Stimulated activated naive CD8-positive, alpha-beta T cell treated with anti-CD3 and anti-CD28 coated beads, Interleukin-15, Interleukin-2, amounts not matched to agents 100 ng/mL and 50 ng/mL, for 24 hours (primary cell): Measurements from ENCODE around the gene CNNM3.

Experiments used
- H3K27ac Mint-ChIP-seq: one replicate; pipeline ENCODE4 v1.8.0; 2021; ENCODE audit warnings: mild to moderate bottlenecking, mixed read lengths
- H3K27me3 Mint-ChIP-seq: one replicate; pipeline ENCODE4 v1.8.0; 2021; ENCODE audit warnings: mixed read lengths
- H3K36me3 Mint-ChIP-seq: one replicate; pipeline ENCODE4 v1.8.0; 2021; ENCODE audit warnings: low read depth, mixed read lengths
- H3K4me1 Mint-ChIP-seq: one replicate; pipeline ENCODE4 v1.8.0; 2021; ENCODE audit warnings: low read depth, mixed read lengths
- H3K4me3 Mint-ChIP-seq: one replicate; pipeline ENCODE4 v1.8.0; 2021; ENCODE audit warnings: mild to moderate bottlenecking, mixed read lengths
- H3K9me3 Mint-ChIP-seq: one replicate; pipeline ENCODE4 v1.8.0; 2021; ENCODE audit warnings: mixed read lengths

CNNM3 gene

DNA sequence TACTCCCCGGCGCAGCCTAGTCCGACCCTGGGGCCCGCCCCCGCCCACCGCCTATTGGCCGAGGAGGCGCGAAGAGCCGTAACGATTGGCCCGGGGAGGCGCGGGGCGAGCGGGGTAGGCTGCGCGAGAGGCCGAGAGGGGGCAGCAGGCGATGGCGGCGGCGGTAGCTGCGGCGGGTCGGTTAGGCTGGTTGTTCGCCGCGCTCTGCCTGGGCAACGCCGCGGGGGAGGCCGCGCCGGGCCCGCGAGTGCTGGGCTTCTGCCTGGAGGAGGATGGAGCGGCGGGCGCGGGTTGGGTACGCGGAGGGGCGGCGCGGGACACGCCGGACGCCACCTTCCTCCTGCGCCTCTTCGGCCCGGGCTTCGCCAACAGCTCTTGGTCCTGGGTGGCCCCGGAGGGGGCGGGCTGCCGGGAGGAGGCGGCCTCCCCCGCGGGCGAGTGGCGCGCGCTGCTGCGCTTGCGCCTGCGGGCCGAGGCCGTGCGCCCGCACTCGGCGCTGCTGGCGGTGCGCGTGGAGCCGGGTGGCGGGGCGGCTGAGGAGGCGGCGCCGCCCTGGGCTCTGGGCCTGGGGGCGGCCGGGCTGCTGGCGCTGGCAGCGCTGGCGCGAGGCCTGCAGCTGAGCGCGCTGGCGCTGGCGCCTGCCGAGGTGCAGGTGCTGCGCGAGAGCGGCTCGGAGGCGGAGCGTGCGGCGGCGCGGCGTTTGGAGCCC lies at the start of gene CNNM3:
Gene CNNM3 (plus strand): TSS at position 142 of the 709 bp plus-strand sequence. CDS start 10 bp downstream, at position 152.
- H3K27ac Mint-ChIP-seq: peak within 1 kb of the TSS; percentile 55
- H3K9me3 Mint-ChIP-seq: no peaks in the 10 kb centered on the region
- H3K4me3 Mint-ChIP-seq: peak within 1 kb of the TSS; percentile 86
- no peaks in the 10 kb centered on the region for H3K27me3 Mint-ChIP-seq
- peaks cover 19% of the 10 kb centered on the region for H3K36me3 Mint-ChIP-seq
- H3K4me1 Mint-ChIP-seq: peaks cover 51% of the 10 kb centered on the region

DNA sequence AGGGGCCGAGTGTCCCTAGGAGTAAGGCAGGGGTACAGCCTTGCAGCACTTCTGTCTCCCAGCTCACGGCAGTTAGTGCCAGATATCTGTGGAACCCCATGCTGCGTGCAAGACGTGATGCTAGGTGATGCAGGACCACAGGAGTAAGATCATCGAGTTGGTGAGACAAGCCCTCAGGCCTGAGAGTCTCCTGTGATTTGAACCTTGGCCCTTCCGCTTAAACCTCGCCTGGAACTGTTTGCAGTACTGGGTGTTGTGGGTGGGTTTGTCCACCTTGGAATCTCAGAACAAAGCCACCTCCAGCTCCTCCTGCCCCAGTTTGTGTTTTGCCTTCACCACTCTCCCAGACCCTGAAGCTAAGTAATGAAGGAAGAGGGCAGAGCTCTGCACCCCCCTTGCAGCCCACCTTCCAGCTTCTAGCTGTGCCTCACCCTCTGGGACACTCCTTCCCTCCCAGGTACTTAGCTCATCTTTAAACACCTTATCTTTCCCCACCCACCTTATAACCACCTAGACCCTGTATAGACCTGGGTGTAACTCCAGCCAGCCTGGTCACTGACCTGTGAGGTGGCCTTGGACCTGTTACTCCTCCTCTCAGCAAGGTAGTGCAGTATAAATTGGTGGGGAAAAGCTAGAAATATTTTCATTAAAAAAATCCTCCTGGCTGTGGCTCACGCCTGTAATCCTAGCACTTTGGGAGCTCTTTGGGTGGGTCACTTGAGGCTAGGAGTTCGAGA lies 48.8 kb upstream of the CNNM3 start:
- H3K27me3 Mint-ChIP-seq: no peaks in the 10 kb centered on the region
- H3K9me3 Mint-ChIP-seq: no peaks in the 10 kb centered on the region
- no peak overlapping the region for H3K27ac Mint-ChIP-seq
- H3K4me1 Mint-ChIP-seq: peaks cover 37% of the 10 kb centered on the region
- no peak overlapping the region for H3K4me3 Mint-ChIP-seq
- peaks cover 4% of the 10 kb centered on the region for H3K36me3 Mint-ChIP-seq

DNA sequence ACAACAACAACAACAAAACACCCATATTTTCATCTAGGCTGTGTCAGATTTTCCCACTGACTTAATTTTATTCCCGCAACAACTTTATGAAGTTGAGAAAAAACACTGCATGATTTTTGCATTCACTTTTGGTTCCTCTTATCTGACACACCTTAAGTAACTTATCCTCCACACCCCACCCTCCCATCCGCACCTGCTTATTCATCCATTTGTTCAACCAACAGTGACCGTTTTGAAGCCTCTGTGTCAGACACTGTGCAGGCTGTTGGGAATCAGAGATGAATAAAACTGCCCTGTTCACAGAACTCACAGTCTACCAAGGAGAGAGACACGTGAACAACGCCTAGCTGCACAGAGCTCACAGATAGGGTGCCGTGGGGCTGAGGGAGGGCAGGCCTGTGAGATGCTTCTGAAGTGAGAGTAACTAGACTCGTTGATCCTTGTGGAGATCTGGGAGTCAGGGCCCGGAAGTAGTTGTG lies 47.9 kb upstream of the CNNM3 start:
- no peaks in the 10 kb centered on the region for H3K27me3 Mint-ChIP-seq
- peaks cover 37% of the 10 kb centered on the region for H3K4me1 Mint-ChIP-seq
- H3K27ac Mint-ChIP-seq: no peak overlapping the region
- no peaks in the 10 kb centered on the region for H3K9me3 Mint-ChIP-seq
- H3K36me3 Mint-ChIP-seq: peaks cover 4% of the 10 kb centered on the region
- H3K4me3 Mint-ChIP-seq: no peak overlapping the region

- H3K4me3 Mint-ChIP-seq: no peak overlapping the region
- peaks cover 4% of the 10 kb centered on the region for H3K36me3 Mint-ChIP-seq
- no peaks in the 10 kb centered on the region for H3K27me3 Mint-ChIP-seq
- H3K27ac Mint-ChIP-seq: no peak overlapping the region
- peaks cover 36% of the 10 kb centered on the region for H3K4me1 Mint-ChIP-seq
- H3K9me3 Mint-ChIP-seq: no peaks in the 10 kb centered on the region
Measured at GRCh38 chr2:96769814-96770213, 46.3 kb upstream of the CNNM3 start.

GRCh38 chr2:96770442-96771202 lies 45.4 kb upstream of the CNNM3 start:
- Mint-ChIP-seq H3K4me3 (no peak overlapping the region), H3K36me3 (peaks cover 4% of the 10 kb centered on the region), H3K27me3 (no peaks in the 10 kb centered on the region), H3K9me3 (no peaks in the 10 kb centered on the region), H3K27ac (no peak overlapping the region), H3K4me1 (peaks cover 36% of the 10 kb centered on the region)

DNA sequence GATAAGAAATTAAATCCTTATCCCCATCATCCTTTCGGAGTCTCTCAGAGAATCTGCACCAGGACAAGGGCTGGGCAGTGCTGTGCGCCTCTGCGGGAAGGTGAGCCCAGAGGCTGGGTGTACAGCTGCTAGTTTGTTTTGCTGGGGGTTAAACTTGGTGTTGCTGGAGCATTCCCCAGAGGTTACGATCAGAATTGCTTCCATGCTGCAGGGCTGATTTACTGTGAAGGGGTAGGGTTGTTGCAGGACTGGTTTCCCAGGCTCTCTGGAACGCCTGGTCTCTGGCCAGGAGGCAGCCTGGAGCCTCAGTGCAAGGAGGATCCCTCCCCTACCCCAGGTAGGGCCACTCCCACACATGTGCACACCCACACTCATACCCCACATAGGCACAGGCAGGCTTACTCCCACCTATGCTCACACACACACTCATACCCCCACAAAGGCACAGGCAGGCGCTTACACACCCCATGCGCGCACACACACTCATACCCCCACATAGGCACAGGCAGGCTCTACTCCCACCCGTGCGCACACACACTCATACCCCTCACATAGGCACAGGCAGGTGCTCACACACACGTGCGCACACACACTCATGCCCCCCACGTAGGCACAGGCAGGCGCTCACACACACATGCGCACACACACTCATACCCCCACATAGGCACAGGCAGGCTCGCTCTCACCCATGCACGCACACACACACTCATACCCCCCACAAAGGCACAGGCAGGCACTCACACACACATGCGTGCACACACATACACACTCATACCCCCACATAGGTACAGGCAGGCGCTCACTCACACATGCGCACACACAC lies 44.1 kb upstream of the CNNM3 start:
- Mint-ChIP-seq H3K4me3 (no peak overlapping the region), H3K27ac (no peak overlapping the region), H3K36me3 (no peaks in the 10 kb centered on the region), H3K4me1 (peaks cover 29% of the 10 kb centered on the region), H3K27me3 (no peaks in the 10 kb centered on the region), H3K9me3 (no peaks in the 10 kb centered on the region)

DNA sequence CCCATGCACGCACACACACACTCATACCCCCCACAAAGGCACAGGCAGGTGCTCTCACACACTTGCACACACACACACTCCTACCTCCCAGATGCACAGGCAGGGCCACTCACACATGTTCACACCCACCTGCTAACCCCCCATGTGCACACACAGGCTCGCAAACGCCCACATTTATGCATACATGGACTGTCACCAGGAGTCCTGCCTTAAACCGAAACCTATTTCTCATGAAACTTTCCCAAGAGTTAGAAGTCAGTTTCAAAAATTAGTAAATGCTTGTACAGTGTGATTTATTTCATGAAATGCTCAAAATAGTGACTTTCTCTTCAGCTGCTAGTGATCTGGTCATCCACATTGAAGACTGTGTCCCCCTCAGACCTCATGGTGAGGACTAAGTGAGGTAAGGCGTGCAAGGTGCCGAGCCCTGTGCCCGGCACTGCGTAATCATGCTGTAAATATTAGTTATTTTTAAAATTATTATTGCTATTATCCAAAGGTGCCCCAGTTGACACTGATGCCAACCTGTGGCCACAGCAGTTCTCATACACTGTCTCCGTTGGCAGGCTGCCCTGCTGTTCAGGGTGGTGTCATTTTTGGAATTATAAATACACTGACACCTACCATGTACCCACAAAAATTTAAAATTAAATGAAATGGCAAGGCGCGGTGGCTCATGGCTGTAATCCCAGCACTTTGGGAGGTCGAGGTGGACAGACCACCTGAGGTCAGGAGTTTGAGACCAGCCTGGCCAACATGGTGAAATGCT lies 43.0 kb upstream of the CNNM3 start:
- no peaks in the 10 kb centered on the region for H3K36me3 Mint-ChIP-seq
- peaks cover 27% of the 10 kb centered on the region for H3K4me1 Mint-ChIP-seq
- no peaks in the 10 kb centered on the region for H3K9me3 Mint-ChIP-seq
- peak overlapping the region; percentile 41 for H3K4me3 Mint-ChIP-seq
- peak overlapping the region; percentile 53 for H3K27ac Mint-ChIP-seq
- no peaks in the 10 kb centered on the region for H3K27me3 Mint-ChIP-seq

DNA sequence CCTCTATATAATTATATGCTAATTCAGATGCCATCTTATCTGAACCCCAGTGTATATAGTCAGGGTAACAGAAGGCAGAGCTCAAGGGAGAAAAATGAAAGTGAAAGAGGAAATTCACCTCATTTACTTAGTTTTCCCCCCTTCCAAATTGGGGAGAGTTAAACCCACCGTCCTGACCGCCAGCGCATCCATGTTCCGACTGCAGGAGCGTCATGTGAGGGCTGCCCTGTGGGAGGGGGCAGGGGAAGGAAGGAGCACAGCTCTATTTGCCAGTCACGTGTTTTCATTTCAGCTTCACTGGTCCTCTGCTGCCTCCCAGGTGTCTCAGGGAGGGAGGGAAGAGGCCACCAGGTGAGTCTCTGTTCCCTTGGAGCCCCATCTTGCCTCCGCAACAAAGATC lies 42.1 kb upstream of the CNNM3 start:
- no peaks in the 10 kb centered on the region for H3K36me3 Mint-ChIP-seq
- H3K4me1 Mint-ChIP-seq: peaks cover 24% of the 10 kb centered on the region
- no peaks in the 10 kb centered on the region for H3K9me3 Mint-ChIP-seq
- no peaks in the 10 kb centered on the region for H3K27me3 Mint-ChIP-seq
- H3K27ac Mint-ChIP-seq: peak overlapping the region; percentile 87
- peak overlapping the region; percentile 72 for H3K4me3 Mint-ChIP-seq

GRCh38 chr2:96775160-96775559 lies 40.9 kb upstream of the CNNM3 start:
- no peak overlapping the region for H3K27ac Mint-ChIP-seq

GRCh38 chr2:96783388-96783787 lies 32.7 kb upstream of the CNNM3 start:
- Mint-ChIP-seq H3K36me3 (no peaks in the 10 kb centered on the region), H3K4me1 (peaks cover 8% of the 10 kb centered on the region), H3K4me3 (no peak overlapping the region), H3K9me3 (no peaks in the 10 kb centered on the region), H3K27ac (no peak overlapping the region), H3K27me3 (no peaks in the 10 kb centered on the region)

More at GRCh38 chr2:96775160-96775559, 40.9 kb upstream of the CNNM3 start:
- Mint-ChIP-seq H3K36me3 (no peaks in the 10 kb centered on the region), H3K4me3 (no peak overlapping the region), H3K27me3 (no peaks in the 10 kb centered on the region), H3K9me3 (no peaks in the 10 kb centered on the region), H3K4me1 (peaks cover 24% of the 10 kb centered on the region)

DNA sequence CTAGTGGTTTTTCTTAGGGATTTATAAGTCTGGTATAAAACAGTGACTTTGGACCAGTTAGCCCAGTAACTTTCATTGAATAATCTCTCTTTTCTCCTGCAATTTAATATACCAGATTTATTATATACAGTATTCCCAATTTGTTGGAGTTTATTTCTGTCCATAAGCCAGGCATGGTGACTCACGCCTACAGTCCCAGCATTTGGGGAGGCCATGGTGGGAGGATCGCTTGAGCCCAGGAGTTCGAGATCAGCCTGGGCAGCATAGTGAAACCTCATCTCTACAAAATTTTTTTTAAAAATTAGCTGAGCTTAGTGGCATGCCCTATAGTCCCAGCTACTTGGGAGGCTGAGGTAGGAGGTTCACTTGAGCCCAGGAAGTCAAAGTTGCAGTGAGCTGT lies 28.7 kb upstream of the CNNM3 start:
- H3K36me3 Mint-ChIP-seq: no peaks in the 10 kb centered on the region

GRCh38 chr2:96788442-96789244 lies 27.4 kb upstream of the CNNM3 start:
- no peaks in the 10 kb centered on the region for H3K36me3 Mint-ChIP-seq
- H3K4me1 Mint-ChIP-seq: peaks cover 8% of the 10 kb centered on the region
- H3K4me3 Mint-ChIP-seq: no peak overlapping the region
- H3K27me3 Mint-ChIP-seq: no peaks in the 10 kb centered on the region
- H3K27ac Mint-ChIP-seq: no peak overlapping the region
- H3K9me3 Mint-ChIP-seq: no peaks in the 10 kb centered on the region

More for the DNA sequence above, 28.7 kb upstream of the CNNM3 start:
- Mint-ChIP-seq H3K9me3 (no peaks in the 10 kb centered on the region), H3K4me1 (peaks cover 8% of the 10 kb centered on the region), H3K27me3 (no peaks in the 10 kb centered on the region), H3K4me3 (no peak overlapping the region), H3K27ac (no peak overlapping the region)

DNA sequence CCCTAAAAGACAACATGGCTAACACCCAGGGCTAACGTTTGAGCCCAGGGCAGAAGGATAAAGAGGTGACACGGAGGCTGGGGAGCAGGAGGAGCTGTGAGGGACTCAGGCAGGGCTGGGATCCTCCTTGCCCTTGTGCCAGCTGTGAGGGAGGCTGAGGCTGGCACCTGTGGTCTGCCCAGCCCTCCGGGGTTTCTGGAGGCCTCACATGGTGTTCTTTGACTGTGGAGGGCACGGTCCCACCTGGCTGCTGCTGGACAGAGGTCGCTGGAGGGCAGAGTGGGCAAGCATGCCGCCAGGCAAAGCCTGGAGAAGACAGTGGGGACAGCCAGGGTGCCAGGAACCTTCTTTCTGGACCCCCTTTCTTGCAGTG lies 26.8 kb upstream of the CNNM3 start:
- Mint-ChIP-seq H3K36me3 (no peaks in the 10 kb centered on the region), H3K27me3 (no peaks in the 10 kb centered on the region), H3K4me1 (peaks cover 8% of the 10 kb centered on the region), H3K27ac (no peak overlapping the region), H3K4me3 (no peak overlapping the region), H3K9me3 (no peaks in the 10 kb centered on the region)
